C4-2B (cell line): ENCODE measurements around the gene LAIR2.
"Not testable (repeated sequence)": the region's sequence is repeated elsewhere in the genome, so short reads cannot be mapped to it uniquely, and the experiment has no call there.

ENCODE experiments used
- ZFX ChIP-seq: fragments of 450-650 bp; IDR thresholded peaks from 2 replicates; pipeline ENCODE4 v1.6.1; 2017
- TF ChIP-seq, protein P1 (sequence below): fragments of 450-650 bp; conservative IDR thresholded peaks from 2 replicates; pipeline ENCODE4 v1.5.1; 2017; ENCODE audit warnings: mild to moderate bottlenecking

DNA sequence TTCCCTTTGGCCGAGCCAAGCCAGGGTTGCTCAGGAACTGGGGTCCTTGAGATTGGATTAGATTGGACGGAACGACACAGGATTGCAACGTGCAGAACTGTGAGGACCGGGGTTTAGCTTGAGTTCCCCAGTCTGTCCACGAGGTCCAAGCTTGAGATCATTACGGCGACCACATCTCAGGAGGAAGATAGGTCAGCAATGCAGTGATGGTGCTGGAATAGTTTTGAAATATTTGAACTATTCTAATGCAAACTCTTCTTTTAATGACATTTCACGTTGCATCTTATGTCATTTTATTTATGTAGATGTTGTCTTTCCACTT, 4.2 kb upstream of the LAIR2 start:
- TF ChIP-seq, protein P1, sequence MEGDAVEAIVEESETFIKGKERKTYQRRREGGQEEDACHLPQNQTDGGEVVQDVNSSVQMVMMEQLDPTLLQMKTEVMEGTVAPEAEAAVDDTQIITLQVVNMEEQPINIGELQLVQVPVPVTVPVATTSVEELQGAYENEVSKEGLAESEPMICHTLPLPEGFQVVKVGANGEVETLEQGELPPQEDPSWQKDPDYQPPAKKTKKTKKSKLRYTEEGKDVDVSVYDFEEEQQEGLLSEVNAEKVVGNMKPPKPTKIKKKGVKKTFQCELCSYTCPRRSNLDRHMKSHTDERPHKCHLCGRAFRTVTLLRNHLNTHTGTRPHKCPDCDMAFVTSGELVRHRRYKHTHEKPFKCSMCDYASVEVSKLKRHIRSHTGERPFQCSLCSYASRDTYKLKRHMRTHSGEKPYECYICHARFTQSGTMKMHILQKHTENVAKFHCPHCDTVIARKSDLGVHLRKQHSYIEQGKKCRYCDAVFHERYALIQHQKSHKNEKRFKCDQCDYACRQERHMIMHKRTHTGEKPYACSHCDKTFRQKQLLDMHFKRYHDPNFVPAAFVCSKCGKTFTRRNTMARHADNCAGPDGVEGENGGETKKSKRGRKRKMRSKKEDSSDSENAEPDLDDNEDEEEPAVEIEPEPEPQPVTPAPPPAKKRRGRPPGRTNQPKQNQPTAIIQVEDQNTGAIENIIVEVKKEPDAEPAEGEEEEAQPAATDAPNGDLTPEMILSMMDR: not testable (repeated sequence)
- TF ChIP-seq ZFX: not testable (repeated sequence)
